Stimulated activated CD8-positive, alpha-beta memory T cell treated with anti-CD3 and anti-CD28 coated beads, Interleukin-12 subunit alpha, Interleukin-12 subunit beta, amount 100 ng/mL, for 4 hours (primary cell): ENCODE data around the gene SYNDIG1.

Experiments used
- DNase-seq: peaks from one replicate; pipeline ENCODE4 v3.0.0-alpha.2; 2020; ENCODE audit warnings: low read depth

Gene SYNDIG1

GRCh38 chr20:24694157-24694726 lies 224.8 kb downstream of the SYNDIG1 start:
- no peak for DNase-seq

GRCh38 chr20:24694727-24695528 lies 225.5 kb downstream of the SYNDIG1 start:
- no peak for DNase-seq

- DNase-seq: no peak
These were observed 226.2 kb downstream of the SYNDIG1 start for GRCh38 chr20:24695529-24696225.

GRCh38 chr20:24696396-24696795 lies 227.0 kb downstream of the SYNDIG1 start:
- DNase-seq: no peak

DNA sequence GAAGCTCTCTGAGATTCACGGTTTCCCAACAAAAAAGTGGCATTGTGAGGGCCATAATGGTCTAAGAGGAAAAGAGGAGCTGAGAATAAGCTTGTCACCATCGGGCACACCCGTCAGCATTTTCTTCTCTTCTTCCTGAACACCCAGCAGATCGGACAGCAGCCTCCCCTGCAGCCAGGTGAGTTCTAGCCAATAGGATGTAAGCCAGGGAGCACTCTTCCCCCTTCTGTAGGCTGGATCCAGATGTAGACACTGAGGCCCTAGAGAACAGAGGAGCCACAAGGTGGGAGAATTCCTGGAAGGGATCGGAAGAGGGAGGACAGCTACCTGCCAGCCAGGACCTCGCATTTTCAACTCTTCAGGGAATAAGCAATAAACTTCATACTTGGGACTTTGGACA lies 228.0 kb downstream of the SYNDIG1 start:
- no peak for DNase-seq

GRCh38 chr20:24698189-24698588 lies 228.8 kb downstream of the SYNDIG1 start:
- no peak for DNase-seq

DNA sequence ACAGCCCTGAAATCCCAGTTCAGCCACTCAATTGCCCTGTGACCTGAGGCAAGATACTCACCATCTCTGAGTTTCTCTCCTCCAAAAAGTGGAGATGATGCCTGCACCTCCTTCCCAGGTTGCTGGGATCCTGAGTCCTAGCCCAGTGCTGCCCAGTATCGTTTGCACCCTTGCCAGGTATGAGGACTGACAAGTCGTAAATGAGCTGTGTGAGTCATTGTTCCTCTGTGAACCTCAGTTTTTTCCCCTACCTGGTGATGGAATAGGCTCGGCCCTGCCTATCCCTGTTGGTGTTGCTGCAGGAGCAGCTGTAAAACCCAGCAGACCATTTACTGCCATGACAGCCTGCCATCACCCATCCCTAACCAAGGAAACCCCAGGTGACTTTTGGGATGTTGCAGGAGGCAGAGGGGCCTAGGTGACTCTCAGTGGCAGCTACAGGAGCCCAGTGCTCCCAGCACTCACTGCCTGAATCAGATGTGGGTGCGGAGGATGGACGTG lies 229.3 kb downstream of the SYNDIG1 start:
- no peak for DNase-seq

DNA sequence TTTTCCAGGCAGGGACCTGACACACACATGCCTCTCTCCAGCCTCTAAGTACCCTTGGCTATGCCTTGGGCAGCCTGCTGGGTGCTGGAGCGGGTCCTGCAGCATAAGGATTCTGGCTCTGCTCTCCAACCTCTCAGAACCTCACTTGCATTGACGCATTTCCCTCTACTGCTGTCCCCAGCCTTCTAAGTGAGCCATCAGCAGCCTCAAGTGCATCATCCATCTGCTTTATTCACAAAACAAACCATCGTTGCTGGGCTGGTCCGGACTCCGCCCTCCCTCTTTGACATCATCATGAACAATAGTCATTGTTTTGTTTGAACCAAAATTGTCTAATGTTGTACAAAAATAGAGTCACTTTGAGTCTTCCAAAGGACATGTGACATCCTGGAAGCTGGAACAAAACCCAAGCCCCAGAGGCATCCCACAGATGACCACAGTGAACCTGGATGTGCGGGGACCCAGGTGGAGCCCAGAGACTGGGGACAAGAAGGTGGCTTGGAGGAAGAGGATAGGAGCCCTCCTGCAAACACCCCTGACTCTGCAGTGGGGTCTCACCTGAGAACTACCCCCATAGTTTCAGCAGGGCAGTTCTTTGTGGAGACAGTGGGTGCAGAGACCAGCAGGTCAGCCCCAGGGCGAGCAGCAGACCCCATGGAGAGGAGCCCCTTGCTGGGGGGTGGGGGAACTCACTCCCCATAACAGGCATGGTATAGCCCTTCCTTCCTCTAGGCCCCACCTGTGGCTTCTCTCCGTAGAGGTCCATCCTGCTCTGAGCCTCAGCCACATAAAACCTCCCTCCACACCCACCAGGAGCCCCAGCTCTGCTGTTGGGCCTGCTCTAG lies 230.1 kb downstream of the SYNDIG1 start:
- no peak for DNase-seq

DNA sequence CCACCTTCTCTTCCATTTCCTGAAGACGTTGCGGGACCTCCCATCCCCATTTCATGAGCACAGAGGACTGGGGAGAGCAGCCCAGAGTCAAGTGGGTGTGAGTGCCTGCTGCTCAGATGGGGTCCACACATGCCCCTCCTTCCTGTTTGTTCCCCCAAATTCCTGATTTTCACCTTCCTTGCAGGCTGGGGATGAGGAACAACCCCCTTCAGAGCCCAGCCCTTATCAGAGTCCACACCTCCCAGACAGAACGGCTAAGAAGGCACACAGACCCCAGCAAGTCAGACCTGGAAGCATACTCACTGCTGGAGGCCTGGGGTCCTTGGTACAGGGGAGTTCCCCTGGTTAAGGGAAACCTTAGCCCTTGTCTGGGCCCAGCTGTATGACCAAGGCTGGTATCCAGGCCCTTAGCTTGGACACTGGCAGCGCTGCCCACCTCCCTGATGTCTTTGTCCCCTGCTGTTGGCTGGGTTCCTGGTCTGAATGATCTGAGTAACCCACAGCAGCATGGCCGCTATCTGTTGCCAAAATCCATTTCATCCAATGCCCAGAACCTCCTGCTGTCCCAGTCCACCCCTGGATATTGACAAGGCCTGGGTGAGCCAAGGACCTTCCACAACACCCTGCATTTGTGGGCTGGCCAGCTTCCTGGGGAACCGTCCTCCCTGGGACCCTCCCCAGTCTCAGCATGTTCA lies 230.9 kb downstream of the SYNDIG1 start:
- DNase-seq: no peak

GRCh38 chr20:24701027-24701426 lies 231.6 kb downstream of the SYNDIG1 start:
- DNase-seq: no peak

DNA sequence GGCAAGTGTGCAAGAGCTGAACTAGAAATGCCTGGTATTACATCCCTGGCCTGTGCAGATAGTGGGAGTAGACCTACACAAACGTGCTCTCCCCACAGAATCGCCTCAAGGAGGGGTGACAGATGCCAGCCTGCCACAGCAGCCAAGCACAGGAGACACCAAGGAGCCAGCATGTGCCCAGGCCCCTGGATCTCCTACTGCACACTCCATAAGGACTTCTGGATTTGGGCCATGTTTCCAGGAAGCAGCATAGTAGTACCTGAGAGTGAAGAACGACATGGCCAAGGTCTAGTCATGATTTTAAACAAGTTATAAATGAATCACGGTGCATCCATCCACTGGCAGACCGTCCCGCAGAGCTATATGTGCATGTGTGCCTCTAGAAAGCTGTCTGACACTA lies 232.2 kb downstream of the SYNDIG1 start:
- no peak for DNase-seq

- no peak for DNase-seq
These were observed 233.3 kb downstream of the SYNDIG1 start for GRCh38 chr20:24702501-24703283.

DNA sequence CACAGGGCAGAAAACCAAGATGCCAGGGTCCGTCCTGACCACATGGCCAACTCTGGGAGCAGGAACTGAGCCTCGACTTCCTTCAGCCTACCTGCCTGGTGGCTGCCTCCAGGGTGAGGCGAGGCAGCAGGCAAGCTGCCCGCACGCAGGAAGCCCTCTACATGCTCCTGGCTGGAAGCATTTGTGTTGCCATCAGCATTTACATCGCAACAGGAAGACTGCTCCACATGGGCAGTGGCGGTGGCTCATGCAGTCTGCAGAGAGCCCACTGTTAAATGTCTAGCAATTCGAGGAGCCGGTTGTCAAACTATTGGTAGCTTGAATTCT lies 233.8 kb downstream of the SYNDIG1 start:
- DNase-seq: no peak

DNA sequence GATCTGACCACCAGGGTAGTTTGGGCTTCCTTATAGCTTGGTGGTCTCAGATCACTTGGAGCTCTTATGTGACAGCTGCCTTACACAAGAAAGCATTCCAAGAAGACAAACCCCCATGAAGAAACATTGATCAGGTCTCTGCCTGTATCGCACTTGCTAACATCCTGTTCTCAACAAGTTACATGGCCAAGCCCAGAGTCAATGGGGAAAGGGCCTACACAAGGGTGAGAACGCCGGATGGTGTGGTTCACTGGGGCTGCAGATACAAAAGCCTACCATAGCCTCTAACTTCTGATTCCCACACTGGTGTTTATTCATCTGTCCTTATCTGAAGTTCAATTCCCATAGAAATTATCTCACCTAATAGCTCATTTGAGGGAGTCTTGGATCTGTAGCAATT lies 235.5 kb downstream of the SYNDIG1 start:
- DNase-seq: no peak

DNA sequence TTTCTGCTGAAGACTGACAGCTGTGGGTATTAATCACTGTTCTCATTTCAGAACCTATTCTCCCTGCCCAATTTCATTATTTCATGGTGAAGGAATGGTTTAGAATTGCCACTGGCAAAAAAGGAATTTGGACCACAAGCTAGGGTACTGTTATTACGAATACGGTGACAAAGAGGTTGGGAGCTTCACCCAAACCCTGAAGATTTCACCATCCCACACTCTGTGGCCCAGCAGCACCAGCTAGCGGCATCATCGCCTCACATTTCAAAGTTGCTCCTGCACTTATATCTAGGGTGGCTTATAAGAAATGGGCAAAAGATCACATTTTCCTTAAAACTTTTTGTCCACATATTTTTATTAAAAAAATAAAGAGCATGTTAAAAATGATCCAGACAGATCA lies 236.1 kb downstream of the SYNDIG1 start:
- DNase-seq: no peak

DNA sequence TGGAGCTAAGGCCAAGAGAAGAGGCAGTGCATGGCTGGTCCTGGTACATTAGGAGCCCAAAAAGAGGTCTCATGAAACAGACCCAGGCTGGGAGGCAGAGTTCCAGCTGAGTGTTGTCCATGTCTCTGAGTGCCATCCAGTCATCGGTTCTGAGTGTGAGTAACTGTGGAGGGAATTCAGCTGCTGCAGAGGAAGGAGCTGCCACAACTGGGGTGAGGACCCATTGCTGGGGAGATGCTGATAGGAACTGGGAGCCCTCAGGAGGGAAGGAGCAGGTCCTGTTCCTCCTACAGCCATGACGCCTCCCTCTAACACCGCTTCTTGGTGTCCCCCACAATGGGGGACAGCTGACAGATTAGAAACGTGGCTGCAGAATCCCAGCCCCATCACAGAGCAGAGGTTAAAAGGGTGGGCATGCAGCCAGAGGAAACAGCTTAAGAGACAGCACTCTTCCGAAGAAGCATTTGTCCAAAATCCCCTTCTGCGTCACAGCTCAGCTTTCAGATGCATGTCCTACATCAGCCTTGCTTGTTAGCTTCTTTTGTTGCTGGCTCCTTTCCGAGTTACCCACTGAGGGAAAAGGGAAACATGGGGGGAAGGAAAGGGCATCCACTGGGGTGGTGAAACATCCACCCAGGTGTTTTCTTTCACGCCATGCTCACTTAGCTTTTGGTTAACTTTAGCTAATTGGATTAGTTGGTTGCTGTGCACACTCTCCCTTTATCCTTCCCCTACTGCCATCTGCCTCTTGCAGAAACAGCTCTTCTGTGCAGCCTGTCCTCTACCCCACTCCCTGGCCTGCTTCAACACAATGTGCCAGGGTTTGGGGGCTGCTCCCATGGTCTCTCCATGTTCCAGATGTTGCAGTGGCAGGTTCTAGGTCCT lies 239.2 kb downstream of the SYNDIG1 start:
- DNase-seq: no peak
